WTC11 (cell line): Measurements from ENCODE around the gene USP47.

Experiments
- GRHL2 ChIP-seq: fragments of 250-450 bp; sonication (Bioruptor Pico); IDR thresholded peaks from 2 replicates; pipeline ENCODE4 v1.8.0; 2022; ENCODE audit warnings: mild to moderate bottlenecking, moderate library complexity; ENCODE audit not compliant: insufficient replicate concordance, severe bottlenecking
- MAX ChIP-seq: sonication (generic); formaldehyde crosslinking; IDR thresholded peaks from 2 replicates; pipeline ENCODE4 v1.8.0; 2022; ENCODE audit warnings: mild to moderate bottlenecking, missing genetic modification reagents
- TCF7 ChIP-seq: sonication (generic); formaldehyde crosslinking; IDR thresholded peaks from 2 replicates; pipeline ENCODE4 v1.8.0; 2022; ENCODE audit warnings: mild to moderate bottlenecking, low read depth, missing genetic modification reagents, moderate library complexity
- ZNF121 ChIP-seq: sonication (generic); formaldehyde crosslinking; IDR thresholded peaks from 2 replicates; pipeline ENCODE4 v1.8.0; 2023; ENCODE audit warnings: missing genetic modification reagents
- TF ChIP-seq, protein P1 (sequence below): sonication (generic); formaldehyde crosslinking; conservative IDR thresholded peaks from 2 replicates; pipeline ENCODE4 v1.8.1; 2022; ENCODE audit warnings: mild to moderate bottlenecking, missing genetic modification reagents
- TF ChIP-seq, protein P2 (sequence below): fragments of 200-600 bp; IDR thresholded peaks from 2 replicates; pipeline ENCODE4 v1.8.0; 2022; ENCODE audit warnings: antibody characterized with exemption

GRCh38 chr11:11845551-11845950 is 3.8 kb downstream of the USP47 start:
- no peak for TF ChIP-seq ZNF121 (CRISPR knock-in tag)
- TF ChIP-seq, protein P1, sequence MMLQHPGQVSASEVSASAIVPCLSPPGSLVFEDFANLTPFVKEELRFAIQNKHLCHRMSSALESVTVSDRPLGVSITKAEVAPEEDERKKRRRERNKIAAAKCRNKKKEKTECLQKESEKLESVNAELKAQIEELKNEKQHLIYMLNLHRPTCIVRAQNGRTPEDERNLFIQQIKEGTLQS (CRISPR knock-in tag), result no peak
- TF ChIP-seq, protein P2, sequence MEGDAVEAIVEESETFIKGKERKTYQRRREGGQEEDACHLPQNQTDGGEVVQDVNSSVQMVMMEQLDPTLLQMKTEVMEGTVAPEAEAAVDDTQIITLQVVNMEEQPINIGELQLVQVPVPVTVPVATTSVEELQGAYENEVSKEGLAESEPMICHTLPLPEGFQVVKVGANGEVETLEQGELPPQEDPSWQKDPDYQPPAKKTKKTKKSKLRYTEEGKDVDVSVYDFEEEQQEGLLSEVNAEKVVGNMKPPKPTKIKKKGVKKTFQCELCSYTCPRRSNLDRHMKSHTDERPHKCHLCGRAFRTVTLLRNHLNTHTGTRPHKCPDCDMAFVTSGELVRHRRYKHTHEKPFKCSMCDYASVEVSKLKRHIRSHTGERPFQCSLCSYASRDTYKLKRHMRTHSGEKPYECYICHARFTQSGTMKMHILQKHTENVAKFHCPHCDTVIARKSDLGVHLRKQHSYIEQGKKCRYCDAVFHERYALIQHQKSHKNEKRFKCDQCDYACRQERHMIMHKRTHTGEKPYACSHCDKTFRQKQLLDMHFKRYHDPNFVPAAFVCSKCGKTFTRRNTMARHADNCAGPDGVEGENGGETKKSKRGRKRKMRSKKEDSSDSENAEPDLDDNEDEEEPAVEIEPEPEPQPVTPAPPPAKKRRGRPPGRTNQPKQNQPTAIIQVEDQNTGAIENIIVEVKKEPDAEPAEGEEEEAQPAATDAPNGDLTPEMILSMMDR, result no peak
- TF ChIP-seq MAX (CRISPR knock-in tag), result no peak
- TF ChIP-seq GRHL2, result no peak
- TF ChIP-seq TCF7 (CRISPR knock-in tag), result no peak
